Limb (tissue), 2 donors: ENCODE data around the gene RASSF10.
A peak's percentile ranks its signal among the peaks of the same experiment; 100 is the strongest.

Source experiments
- DNase-seq, 2 donors: peaks; one replicate each; pipeline ENCODE4 v3.0.0-alpha.2; 2016; ENCODE audit errors: extremely low spot score in 2 of 2

The RASSF10 gene

GRCh38 chr11:13008625-13009475 lies at the start of gene RASSF10:
TSS of gene RASSF10 (plus strand) at chr11:13009316. CDS start at chr11:13009577, 261 bp downstream.
- DNase-seq = peak; percentile 32 to 80

- peak in 1 of 2 donors; percentile 18 for DNase-seq
Observed at GRCh38 chr11:12961615-12962014, 47.5 kb upstream of the RASSF10 start.

GRCh38 chr11:12962306-12962705 lies 46.8 kb upstream of the RASSF10 start:
- DNase-seq = no peak

GRCh38 chr11:12963051-12963450 lies 46.1 kb upstream of the RASSF10 start:
- DNase-seq = no peak

- DNase-seq = peak; percentile 18 to 78
Observed at GRCh38 chr11:12963792-12964536, 45.2 kb upstream of the RASSF10 start.

GRCh38 chr11:12964650-12965049 lies 44.5 kb upstream of the RASSF10 start:
- no peak for DNase-seq

- no peak for DNase-seq
Observed at GRCh38 chr11:12966002-12966401, 43.1 kb upstream of the RASSF10 start.

- DNase-seq = no peak
Observed at GRCh38 chr11:12968101-12968500, 41.0 kb upstream of the RASSF10 start.

- no peak for DNase-seq
Observed at GRCh38 chr11:12968826-12969225, 40.3 kb upstream of the RASSF10 start.

- no peak for DNase-seq
Observed at GRCh38 chr11:12971955-12972354, 37.2 kb upstream of the RASSF10 start.

- peak in 1 of 2 donors; percentile 24 for DNase-seq
Observed at GRCh38 chr11:12973528-12974181, 35.5 kb upstream of the RASSF10 start.

- no peak for DNase-seq
Observed at GRCh38 chr11:12975195-12975594, 33.9 kb upstream of the RASSF10 start.

- no peak for DNase-seq
Observed at GRCh38 chr11:12979928-12980689, 29.0 kb upstream of the RASSF10 start.

GRCh38 chr11:12981676-12982522 lies 27.2 kb upstream of the RASSF10 start:
- no peak for DNase-seq

GRCh38 chr11:12983336-12983735 lies 25.8 kb upstream of the RASSF10 start:
- DNase-seq = no peak

GRCh38 chr11:12986194-12986898 lies 22.8 kb upstream of the RASSF10 start:
- no peak for DNase-seq

- no peak for DNase-seq
Observed at GRCh38 chr11:12989428-12990161, 19.5 kb upstream of the RASSF10 start.

- DNase-seq = no peak
Observed at GRCh38 chr11:12990162-12990480, 19.0 kb upstream of the RASSF10 start.

GRCh38 chr11:12991426-12991825 lies 17.7 kb upstream of the RASSF10 start:
- no peak for DNase-seq
